HG03439 (cell line): ENCODE results near the gene SSC5D.

Experiments
- ATAC-seq: cut with Tn5 transposase; IDR thresholded peaks from one replicate; pipeline ENCODE4 v1.9.1; 2021; ENCODE audit warnings: mild to moderate bottlenecking, moderate library complexity; ENCODE audit not compliant: unreplicated experiment

The SSC5D gene

GRCh38 chr19:55535173-55535964, 47.1 kb downstream of the SSC5D start:
- no peak for ATAC-seq

GRCh38 chr19:55535965-55536350, 47.7 kb downstream of the SSC5D start:
- ATAC-seq = no peak

- no peak for ATAC-seq
These were observed 48.1 kb downstream of the SSC5D start for GRCh38 chr19:55536366-55536765.

GRCh38 chr19:55536951-55537740, 48.9 kb downstream of the SSC5D start, which contains the start of gene SBK2:
SBK2 (minus strand) TSS chr19:55537133; CDS start chr19:55536294, 839 bp downstream.
- no peak for ATAC-seq

- ATAC-seq = no peak
These were observed 49.5 kb downstream of the SSC5D start for GRCh38 chr19:55537741-55538111.

- no peak for ATAC-seq
These were observed 49.9 kb downstream of the SSC5D start for GRCh38 chr19:55538132-55538531.

- no peak for ATAC-seq
These were observed 51.1 kb downstream of the SSC5D start for GRCh38 chr19:55539090-55539984.

GRCh38 chr19:55540619-55541018, 52.4 kb downstream of the SSC5D start:
- no peak for ATAC-seq

GRCh38 chr19:55541091-55541490, 52.9 kb downstream of the SSC5D start:
- no peak for ATAC-seq

GRCh38 chr19:55542292-55542855, 54.1 kb downstream of the SSC5D start:
- no peak for ATAC-seq

- no peak for ATAC-seq
These were observed 55.3 kb downstream of the SSC5D start for GRCh38 chr19:55543567-55543966.

GRCh38 chr19:55544014-55544413, 55.8 kb downstream of the SSC5D start:
- no peak for ATAC-seq

- ATAC-seq = no peak
These were observed 56.7 kb downstream of the SSC5D start for GRCh38 chr19:55544776-55545439.

- no peak for ATAC-seq
These were observed 57.2 kb downstream of the SSC5D start, which contains the start of gene SBK3 for GRCh38 chr19:55545443-55545842. SBK3 (minus strand) TSS chr19:55545543; CDS start chr19:55545543, 0 bp downstream.

- ATAC-seq = no peak
These were observed 57.8 kb downstream of the SSC5D start for GRCh38 chr19:55546011-55546410.

- no peak for ATAC-seq
These were observed 58.8 kb downstream of the SSC5D start for GRCh38 chr19:55546822-55547614.

GRCh38 chr19:55549500-55550320, 61.5 kb downstream of the SSC5D start:
- ATAC-seq = no peak

- ATAC-seq = no peak
These were observed 62.0 kb downstream of the SSC5D start for GRCh38 chr19:55550321-55550650.

- no peak for ATAC-seq
These were observed 64.0 kb downstream of the SSC5D start for GRCh38 chr19:55552206-55552605.
